BE2C (cell line): Measurements from ENCODE around the gene LMO1.

Source experiments
- DNase-seq: peaks from one replicate; pipeline ENCODE4 v3.0.0-alpha.2; 2020
- H3K27me3 ChIP-seq: fragments of 250-450 bp; sonication (Bioruptor Pico); 2 replicates; pipeline ENCODE4 v1.5.1; 2020; ENCODE audit warnings: mild to moderate bottlenecking
- H3K36me3 ChIP-seq: fragments of 250-450 bp; sonication (Bioruptor Pico); 2 replicates; pipeline ENCODE4 v1.5.1; 2020; ENCODE audit warnings: mild to moderate bottlenecking
- H3K4me1 ChIP-seq: fragments of 250-450 bp; sonication (Bioruptor Pico); 2 replicates; pipeline ENCODE4 v1.5.1; 2020
- H3K4me3 ChIP-seq: 2 replicates; pipeline ENCODE4 v1.5.1; 2011; ENCODE audit warnings: low read depth, low read length
- H3K9me3 ChIP-seq: fragments of 250-450 bp; sonication (Bioruptor Pico); 2 replicates; pipeline ENCODE4 v1.5.1; 2020
- TF ChIP-seq, protein P1 (sequence below): IDR thresholded peaks from 2 replicates; pipeline ENCODE4 v1.5.1; 2012; ENCODE audit warnings: mild to moderate bottlenecking, low read depth, low read length

The LMO1 gene

DNA sequence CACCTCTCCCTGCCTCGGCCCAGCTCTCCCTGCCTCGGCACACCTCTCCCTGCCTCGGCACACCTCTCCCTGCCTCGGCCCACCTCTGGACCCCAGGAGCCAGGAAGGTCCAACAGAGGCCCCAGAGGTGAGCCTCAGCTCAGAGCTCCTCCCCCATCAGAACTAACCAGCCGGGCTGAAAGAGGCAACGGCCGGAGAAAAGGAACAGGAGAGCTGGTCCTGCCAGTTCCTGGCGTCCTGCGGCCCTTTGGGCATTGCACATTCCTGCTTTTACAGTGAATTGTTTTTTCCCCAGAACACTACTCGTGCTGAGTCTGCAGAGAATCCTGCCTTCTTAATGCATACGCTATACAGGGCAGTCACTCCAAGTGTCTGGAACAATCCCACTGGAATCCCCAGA lies 45.8 kb downstream of the LMO1 start:
- no peak for DNase-seq
- no peak overlapping the region for H3K4me3 ChIP-seq

DNA sequence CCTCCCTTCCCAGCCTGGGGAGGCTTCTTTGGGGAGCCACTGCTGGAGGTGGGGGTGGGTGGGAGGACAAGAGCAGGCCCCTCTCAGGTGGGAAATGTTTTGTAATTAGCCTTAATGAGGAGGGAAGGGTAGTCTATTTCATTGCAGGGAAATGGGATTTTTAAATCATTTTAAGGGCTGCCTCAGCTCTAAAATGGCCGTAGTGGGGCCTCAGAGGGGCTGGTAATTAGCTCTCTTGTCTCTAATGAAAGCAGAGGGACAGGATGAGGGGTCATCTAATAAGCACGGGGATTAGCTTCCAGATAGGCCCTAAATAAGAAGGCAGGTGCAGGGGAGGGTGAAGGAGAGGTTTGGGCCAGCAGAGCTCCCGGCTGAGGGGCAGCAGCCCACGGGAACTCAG lies 46.5 kb downstream of the LMO1 start:
- no peaks in the 10 kb centered on the region for H3K36me3 ChIP-seq
- H3K4me3 ChIP-seq = no peak overlapping the region
- DNase-seq = no peak
- TF ChIP-seq, protein P1, sequence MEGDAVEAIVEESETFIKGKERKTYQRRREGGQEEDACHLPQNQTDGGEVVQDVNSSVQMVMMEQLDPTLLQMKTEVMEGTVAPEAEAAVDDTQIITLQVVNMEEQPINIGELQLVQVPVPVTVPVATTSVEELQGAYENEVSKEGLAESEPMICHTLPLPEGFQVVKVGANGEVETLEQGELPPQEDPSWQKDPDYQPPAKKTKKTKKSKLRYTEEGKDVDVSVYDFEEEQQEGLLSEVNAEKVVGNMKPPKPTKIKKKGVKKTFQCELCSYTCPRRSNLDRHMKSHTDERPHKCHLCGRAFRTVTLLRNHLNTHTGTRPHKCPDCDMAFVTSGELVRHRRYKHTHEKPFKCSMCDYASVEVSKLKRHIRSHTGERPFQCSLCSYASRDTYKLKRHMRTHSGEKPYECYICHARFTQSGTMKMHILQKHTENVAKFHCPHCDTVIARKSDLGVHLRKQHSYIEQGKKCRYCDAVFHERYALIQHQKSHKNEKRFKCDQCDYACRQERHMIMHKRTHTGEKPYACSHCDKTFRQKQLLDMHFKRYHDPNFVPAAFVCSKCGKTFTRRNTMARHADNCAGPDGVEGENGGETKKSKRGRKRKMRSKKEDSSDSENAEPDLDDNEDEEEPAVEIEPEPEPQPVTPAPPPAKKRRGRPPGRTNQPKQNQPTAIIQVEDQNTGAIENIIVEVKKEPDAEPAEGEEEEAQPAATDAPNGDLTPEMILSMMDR = no peak
- no peaks in the 10 kb centered on the region for H3K27me3 ChIP-seq
- no peaks in the 10 kb centered on the region for H3K4me1 ChIP-seq
- no peaks in the 10 kb centered on the region for H3K9me3 ChIP-seq

More for the DNA sequence above, 45.8 kb downstream of the LMO1 start:
- Histone ChIP-seq H3K36me3 (no peaks in the 10 kb centered on the region), H3K27me3 (no peaks in the 10 kb centered on the region), H3K4me1 (no peaks in the 10 kb centered on the region), H3K9me3 (no peaks in the 10 kb centered on the region)
- TF ChIP-seq, protein P1 = no peak

DNA sequence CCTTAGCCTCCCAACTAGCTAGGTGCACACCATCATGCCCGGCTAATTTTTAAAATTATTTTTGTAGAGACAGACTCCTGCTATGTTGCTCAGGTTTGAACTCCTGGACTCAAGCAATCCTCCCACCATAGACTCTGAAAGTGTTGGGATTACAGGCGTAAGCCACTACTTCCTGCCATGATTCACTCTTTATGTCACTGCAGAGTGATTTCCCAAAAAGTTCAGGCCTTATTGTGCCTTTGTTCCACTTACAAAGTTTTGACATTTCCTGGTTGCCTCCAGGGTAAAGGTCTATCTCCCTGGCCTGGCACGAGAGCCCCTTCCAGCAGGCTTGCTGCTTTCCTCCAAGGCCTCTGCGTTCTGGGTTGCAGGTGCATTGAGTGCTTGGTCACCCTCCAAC lies 50.3 kb downstream of the LMO1 start:
- Histone ChIP-seq H3K36me3 (no peaks in the 10 kb centered on the region), H3K4me3 (no peak overlapping the region), H3K27me3 (no peaks in the 10 kb centered on the region), H3K4me1 (no peaks in the 10 kb centered on the region), H3K9me3 (no peaks in the 10 kb centered on the region)
- TF ChIP-seq, protein P1 = no peak
- DNase-seq = no peak

DNA sequence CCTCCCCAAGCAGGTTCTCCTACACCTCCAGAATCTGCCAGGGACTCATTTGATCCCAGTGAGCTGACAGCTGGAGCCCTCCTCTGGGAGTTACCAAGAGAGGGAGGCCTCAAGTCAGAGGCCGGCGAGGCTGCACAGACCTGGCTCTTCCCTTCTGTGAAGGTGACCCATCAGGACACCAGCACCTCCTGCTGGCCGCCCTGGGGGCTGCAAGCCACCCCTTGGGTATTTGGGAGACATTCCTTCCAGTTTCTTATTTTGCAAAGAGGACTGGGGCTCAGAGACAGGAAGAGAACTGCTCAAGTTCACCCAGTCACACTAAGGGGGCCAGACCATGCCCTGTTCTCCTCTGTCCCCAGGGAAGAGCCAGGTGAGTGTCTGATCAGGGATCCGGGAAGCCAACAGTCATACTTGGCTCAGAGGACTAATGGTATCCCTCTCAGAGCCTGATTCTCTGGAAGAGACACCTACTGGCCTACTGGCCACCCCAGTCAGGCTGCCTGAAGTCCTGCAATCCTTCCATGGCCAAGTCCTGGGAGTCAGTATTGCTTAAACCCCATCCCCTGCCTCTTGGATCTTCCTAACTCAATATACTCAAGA lies 54.4 kb downstream of the LMO1 start:
- no peak overlapping the region for H3K4me3 ChIP-seq
- H3K36me3 ChIP-seq = no peaks in the 10 kb centered on the region
- H3K9me3 ChIP-seq = no peaks in the 10 kb centered on the region
- no peak for DNase-seq
- peaks cover 6% of the 10 kb centered on the region for H3K4me1 ChIP-seq
- TF ChIP-seq, protein P1 = peak; percentile 43
- no peaks in the 10 kb centered on the region for H3K27me3 ChIP-seq

DNA sequence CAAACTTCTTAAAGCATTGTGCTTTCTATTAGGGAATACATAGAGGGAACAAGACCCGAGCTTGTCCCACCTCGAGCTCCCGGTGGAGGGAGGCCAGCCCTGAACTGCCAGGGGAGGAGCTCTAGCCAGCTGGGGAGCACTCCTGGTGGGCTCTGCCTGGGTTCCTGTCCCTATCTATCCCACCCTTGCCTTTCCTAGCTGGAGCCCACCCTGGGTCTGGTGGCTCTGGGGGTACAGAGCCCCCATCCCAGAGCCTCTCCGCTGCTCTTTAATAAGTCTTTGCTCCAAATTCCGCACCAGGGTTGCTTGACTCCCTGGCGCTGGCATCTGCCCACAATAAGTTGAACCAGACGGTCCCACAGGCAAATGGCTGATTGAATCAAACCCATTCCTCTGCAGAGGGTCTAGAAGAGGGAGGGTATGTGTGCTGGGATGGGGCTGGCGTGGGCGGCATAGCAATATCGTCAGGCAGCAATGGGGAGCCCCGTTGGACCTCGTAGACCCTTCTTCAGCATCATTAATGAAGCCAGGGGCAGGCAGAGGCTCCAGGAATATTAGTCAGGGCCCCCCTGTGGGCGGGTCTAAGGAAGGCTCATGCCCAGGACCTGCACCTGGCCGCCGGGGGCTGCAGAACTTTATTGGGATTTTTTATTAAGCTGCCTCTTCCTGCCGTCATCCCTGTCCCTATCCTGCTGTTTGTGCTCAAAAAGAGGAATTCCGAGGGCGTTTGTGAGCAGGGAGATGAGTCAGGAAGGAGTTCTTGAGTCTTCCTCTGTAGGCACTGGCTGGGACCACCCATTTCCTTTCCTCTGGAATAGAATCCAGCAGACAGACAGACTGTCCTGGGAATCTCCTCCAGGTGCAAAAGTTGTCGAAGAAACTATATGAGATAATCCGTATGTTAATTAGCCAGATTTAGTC lies 56.3 kb downstream of the LMO1 start:
- DNase-seq = no peak
- Histone ChIP-seq H3K4me1 (peaks cover 6% of the 10 kb centered on the region), H3K4me3 (peak overlapping the region; percentile 46), H3K9me3 (no peaks in the 10 kb centered on the region), H3K27me3 (no peaks in the 10 kb centered on the region), H3K36me3 (no peaks in the 10 kb centered on the region)
- TF ChIP-seq, protein P1 = no peak
